IMR-90 (cell line): Measurements from ENCODE around the gene CDK2AP2. TPM values are rescaled to one million over a fixed set of nuclear protein-coding genes. Genes with fewer than 3 reads are reported as not detected.

ENCODE experiments used
- ATAC-seq: fragments of 200-7000 bp; cut with Tn5 transposase; 2 replicates; pipeline ENCODE4 v1.9.1; 2020; ENCODE audit warnings: low read depth, mild to moderate bottlenecking, moderate library complexity
- BruUV-seq: library from RNA; stranded (reverse); fragments of 400-500 nt; replicated peaks from 2 replicates; lab custom pipeline; 2021; lab: Mats Ljungman, UMichigan
- CTCF ChIA-PET: fragments of 300-600 bp; formaldehyde crosslinking; extraction: SDS; loops from one replicate; lab custom pipeline; 2021; ENCODE audit warnings: antibody characterized with exemption; lab: Yijun Ruan, JAX
- POLR2A ChIA-PET: fragments of 300-600 bp; sonication (Branson Sonifier 250); formaldehyde crosslinking; loops from one replicate; lab custom pipeline; 2022; ENCODE audit warnings: antibody characterized with exemption; ENCODE audit not compliant: unreplicated experiment; lab: Charles Lee
- DNase-seq: peaks from one replicate; pipeline ENCODE4 v3.0.0; 2013
- H2AFZ ChIP-seq: replicated peaks from 2 replicates; pipeline ENCODE3; 2013; ENCODE audit warnings: low read length, mild to moderate bottlenecking; ENCODE audit not compliant: poor library complexity
- H2AK5ac ChIP-seq: 2 replicates; pipeline ENCODE4 v1.6.1; 2013; ENCODE audit warnings: low read depth, low read length, inconsistent platforms
- H2AK9ac ChIP-seq: replicated peaks from 2 replicates; pipeline ENCODE3; 2013; ENCODE audit warnings: mild to moderate bottlenecking, low read depth, low read length, moderate library complexity; ENCODE audit not compliant: poor library complexity
- H2BK120ac ChIP-seq: 2 replicates; pipeline ENCODE4 v1.6.1; 2013; ENCODE audit warnings: low read depth, low read length, inconsistent platforms
- H2BK15ac ChIP-seq: 3 replicates; pipeline ENCODE4 v1.6.1; 2013; ENCODE audit warnings: low read depth, low read length, inconsistent platforms
- H2BK20ac ChIP-seq: 2 replicates; pipeline ENCODE4 v1.6.1; 2013; ENCODE audit warnings: low read depth, mild to moderate bottlenecking, inconsistent platforms, low read length, moderate library complexity
- H2BK5ac ChIP-seq: 2 replicates; pipeline ENCODE4 v1.6.1; 2013; ENCODE audit warnings: mild to moderate bottlenecking, low read depth, low read length, inconsistent platforms; ENCODE audit not compliant: poor library complexity, severe bottlenecking
- H3K14ac ChIP-seq: replicated peaks from 2 replicates; pipeline ENCODE4 v1.6.1; 2013; ENCODE audit warnings: low read depth, low read length, inconsistent platforms
- H3K18ac ChIP-seq: 2 replicates; pipeline ENCODE4 v1.6.1; 2013; ENCODE audit warnings: low read depth, low read length, control low read depth
- H3K23ac ChIP-seq: 2 replicates; pipeline ENCODE4 v1.6.1; 2013; ENCODE audit warnings: low read depth, low read length, inconsistent platforms
- H3K27ac ChIP-seq: 2 replicates; pipeline ENCODE4 v1.5.1; 2013; ENCODE audit warnings: mild to moderate bottlenecking, control low read depth, low read length; ENCODE audit not compliant: insufficient read depth
- H3K27me3 ChIP-seq: 2 replicates; pipeline ENCODE4 v1.6.1; 2013; ENCODE audit warnings: low read length; ENCODE audit not compliant: control insufficient read depth, insufficient read depth
- H3K36me3 ChIP-seq: 2 replicates; pipeline ENCODE4 v1.6.1; 2013; ENCODE audit warnings: low read length, mixed read lengths; ENCODE audit not compliant: control insufficient read depth, insufficient read depth
- H3K4ac ChIP-seq: 2 replicates; pipeline ENCODE4 v1.6.1; 2013; ENCODE audit warnings: low read depth, low read length, inconsistent platforms
- H3K4me1 ChIP-seq: 2 replicates; pipeline ENCODE4 v1.6.1; 2013; ENCODE audit warnings: low read length, mixed read lengths; ENCODE audit not compliant: control insufficient read depth, insufficient read depth
- H3K4me2 ChIP-seq: 2 replicates; pipeline ENCODE4 v1.6.1; 2013; ENCODE audit warnings: low read depth, mild to moderate bottlenecking, control low read depth, low read length, moderate library complexity
- H3K4me3 ChIP-seq: 2 replicates; pipeline ENCODE4 v1.5.1; 2013; ENCODE audit warnings: low read depth, mild to moderate bottlenecking, control low read depth, low read length, moderate library complexity; ENCODE audit not compliant: insufficient read depth
- H3K56ac ChIP-seq: 2 replicates; pipeline ENCODE4 v1.6.1; 2013; ENCODE audit warnings: low read length, inconsistent platforms; ENCODE audit not compliant: insufficient read depth; ENCODE audit errors: extremely low read depth
- H3K79me1 ChIP-seq, 2 experiments: 2 replicates each; pipeline ENCODE4 v1.6.1; 2013; ENCODE audit warnings: low read length in 2 of 2, inconsistent platforms in 1 of 2, low read depth in 1 of 2
- H3K9ac ChIP-seq: 2 replicates; pipeline ENCODE4 v1.6.1; 2013; ENCODE audit warnings: low read depth, low read length, control low read depth
- H3K9me1 ChIP-seq: 2 replicates; pipeline ENCODE4 v1.6.1; 2013; ENCODE audit warnings: low read length, inconsistent platforms; ENCODE audit not compliant: insufficient read depth
- H3K9me3 ChIP-seq: 2 replicates; pipeline ENCODE4 v1.6.1; 2013; ENCODE audit warnings: low read length; ENCODE audit not compliant: control insufficient read depth, insufficient read depth
- H4K20me1 ChIP-seq: 2 replicates; pipeline ENCODE4 v1.6.1; 2013; ENCODE audit warnings: low read length, inconsistent platforms; ENCODE audit not compliant: insufficient read depth
- H4K5ac ChIP-seq: 2 replicates; pipeline ENCODE4 v1.6.1; 2013; ENCODE audit warnings: mild to moderate bottlenecking, low read depth, low read length, control low read depth
- H4K8ac ChIP-seq, 2 experiments: 2 replicates each; pipeline ENCODE4 v1.6.1; 2013; ENCODE audit warnings: low read depth in 2 of 2, low read length in 2 of 2, control low read depth in 1 of 2, inconsistent platforms in 1 of 2
- H4K91ac ChIP-seq: 2 replicates; pipeline ENCODE4 v1.6.1; 2013; ENCODE audit warnings: low read depth, low read length, inconsistent platforms; ENCODE audit not compliant: insufficient read depth
- BHLHE40 ChIP-seq: fragments of 150-350 bp; IDR thresholded peaks from 2 replicates; pipeline ENCODE4 v1.6.1; 2016; ENCODE audit warnings: mild to moderate bottlenecking, low read depth, low read length
- CEBPB ChIP-seq: IDR thresholded peaks from 2 replicates; pipeline ENCODE4 v1.6.1; 2012; ENCODE audit warnings: low read depth, low read length, improper control_type of control experiment
- CHD1 ChIP-seq: IDR thresholded peaks from 2 replicates; pipeline ENCODE4 v1.6.1; 2012; ENCODE audit warnings: low read depth, low read length, improper control_type of control experiment
- CTCF ChIP-seq: conservative IDR thresholded peaks from 2 replicates; pipeline ENCODE4 v1.5.1; 2012; ENCODE audit warnings: mild to moderate bottlenecking, low read depth, low read length, improper control_type of control experiment
- ELK1 ChIP-seq: fragments of 150-350 bp; IDR thresholded peaks from 2 replicates; pipeline ENCODE4 v1.6.1; 2016; ENCODE audit warnings: low read depth, mild to moderate bottlenecking, low read length, moderate library complexity, borderline replicate concordance
- MAZ ChIP-seq: IDR thresholded peaks from 2 replicates; pipeline ENCODE4 v1.6.1; 2012; ENCODE audit warnings: low read depth, mild to moderate bottlenecking, low read length, improper control_type of control experiment, moderate library complexity, borderline replicate concordance
- MXI1 ChIP-seq: IDR thresholded peaks from 2 replicates; pipeline ENCODE4 v1.6.1; 2012; ENCODE audit warnings: low read depth, mild to moderate bottlenecking, low read length, moderate library complexity, borderline replicate concordance
- POLR2A ChIP-seq: IDR thresholded peaks from 2 replicates; pipeline ENCODE4 v1.6.1; 2012; ENCODE audit warnings: mild to moderate bottlenecking, low read depth, low read length
- RAD21 ChIP-seq: IDR thresholded peaks from 2 replicates; pipeline ENCODE4 v1.6.1; 2012; ENCODE audit warnings: low read length, improper control_type of control experiment
- RCOR1 ChIP-seq: IDR thresholded peaks from 2 replicates; pipeline ENCODE4 v1.6.1; 2012; ENCODE audit warnings: mild to moderate bottlenecking, low read length, improper control_type of control experiment; ENCODE audit not compliant: insufficient replicate concordance
- RFX5 ChIP-seq: IDR thresholded peaks from 2 replicates; pipeline ENCODE4 v1.8.0; 2012; ENCODE audit warnings: low read depth, mild to moderate bottlenecking, low read length, moderate library complexity
- USF2 ChIP-seq: fragments of 150-350 bp; IDR thresholded peaks from 2 replicates; pipeline ENCODE4 v1.6.1; 2017; ENCODE audit warnings: mild to moderate bottlenecking, antibody characterized with exemption, low read length, low read depth
- WGBS, 2 experiments: methylation state at CpG; one replicate each; pipeline versions ENCODE4 v1.1.5 to v1.1.7; 2013; ENCODE audit warnings: missing lambda C conversion rate in 2 of 2; ENCODE audit not compliant: insufficient read length in 1 of 2; ENCODE audit errors: extremely low coverage in 2 of 2; 5-methylcytosine and 5-hydroxymethylcytosine counted together
- dilution Hi-C: fragments of 300-500 bp; cut with HindIII; formaldehyde crosslinking; loops from one replicate; pipeline ENCODE4 v1.14.3; 2018; ENCODE audit warnings: low sequenced_read_pairs; ENCODE audit not compliant: unreplicated experiment
- in situ Hi-C: fragments of 300-500 bp; cut with MboI; formaldehyde crosslinking; loops from 3 replicates; pipeline ENCODE4 v1.14.3; 2019; ENCODE audit warnings: low sequenced_read_pairs, inconsistent platforms, mixed read lengths
- intact Hi-C: fragments of 100-400 bp; cut with micrococcal nuclease; formaldehyde crosslinking; loops from 2 replicates; pipeline ENCODE4 v1.10.0; 2022
- polyA plus RNA-seq, 3 experiments: library from polyadenylated mRNA; depleted of rRNA; stranded (reverse); fragments of >200 nt; gene quantifications; 2 replicates each; pipeline ENCODE4 v1.2.3, GENCODE V29; 2012; ENCODE audit warnings: low replicate concordance in 1 of 3
- total RNA-seq: library from RNA; depleted of rRNA; stranded (reverse); fragments of >200 nt; gene quantifications from 2 replicates; pipeline ENCODE4 v1.2.3, GENCODE V29; 2012

CDK2AP2 gene
- total and polyA plus RNA-seq, 2 of the 4 experiments (the other 2 are of a cell fraction) = 8.1 to 44.7 TPM

GRCh38 chr11:67548555-67549110, 40.7 kb upstream of the CDK2AP2 start:
- no CpG with 5 or more reads among the region's 9 CpGs for WGBS, 2 experiments
- H3K27ac ChIP-seq = no peak overlapping the region
- POLR2A ChIA-PET = no interaction called here

More at GRCh38 chr11:67548555-67549110, 40.7 kb upstream of the CDK2AP2 start:
- H3K9me1 ChIP-seq = no peaks in the 10 kb centered on the region
- CTCF ChIA-PET = interaction anchor here (1.4 kb wide), 1 partner anchor 15 kb away, joined by 3 read pairs; no protein-coding TSS in a partner anchor
- no peak overlapping the region for H2AFZ ChIP-seq
- no peak overlapping the region for H2AK9ac ChIP-seq
- intact Hi-C loops = no loop called here
- H4K20me1 ChIP-seq = no peaks in the 10 kb centered on the region
- H2BK20ac ChIP-seq = no peak overlapping the region
- no peak overlapping the region for H3K56ac ChIP-seq
- dilution Hi-C loops = no loop called here
- H2BK5ac ChIP-seq = no peak overlapping the region
- no peak overlapping the region for H2BK120ac ChIP-seq
- no peak overlapping the region for H4K5ac ChIP-seq
- ATAC-seq (no peak), DNase-seq (no peak)
- no peak overlapping the region for H3K14ac ChIP-seq
- no peak overlapping the region for H2AK5ac ChIP-seq
- H3K9ac ChIP-seq = no peak overlapping the region
- BruUV-seq = no TSS peak
- no peak overlapping the region for H3K4me2 ChIP-seq
- H3K27me3 ChIP-seq = peaks cover 15% of the 10 kb centered on the region; the same call in 1 of the 2 replicates
- H4K8ac ChIP-seq = no peak overlapping the region
- H2BK15ac ChIP-seq = no peak overlapping the region
- H3K36me3 ChIP-seq = no peaks in the 10 kb centered on the region
- H4K91ac ChIP-seq = no peak overlapping the region
- no peak overlapping the region for H3K4ac ChIP-seq
- no peaks in the 10 kb centered on the region for H3K4me1 ChIP-seq
- peaks cover 5% of the 10 kb centered on the region; the same call in 1 of the 2 replicates for H3K9me3 ChIP-seq
- no peaks in the 10 kb centered on the region for H3K79me1 ChIP-seq
- TF ChIP-seq RCOR1 (no peak), CTCF (no peak), CEBPB (no peak), BHLHE40 (no peak), RAD21 (no peak), MXI1 (no peak), CHD1 (no peak), ELK1 (no peak), USF2 (no peak), POLR2A (no peak), MAZ (no peak), RFX5 (no peak)
- H3K4me3 ChIP-seq = no peak overlapping the region
- H3K23ac ChIP-seq = no peak overlapping the region; the same call in 1 of the 2 replicates
- in situ Hi-C loops = no loop called here
- no peak overlapping the region for H3K18ac ChIP-seq
